ENCODE results near the gene ITGB3BP.

DNA sequence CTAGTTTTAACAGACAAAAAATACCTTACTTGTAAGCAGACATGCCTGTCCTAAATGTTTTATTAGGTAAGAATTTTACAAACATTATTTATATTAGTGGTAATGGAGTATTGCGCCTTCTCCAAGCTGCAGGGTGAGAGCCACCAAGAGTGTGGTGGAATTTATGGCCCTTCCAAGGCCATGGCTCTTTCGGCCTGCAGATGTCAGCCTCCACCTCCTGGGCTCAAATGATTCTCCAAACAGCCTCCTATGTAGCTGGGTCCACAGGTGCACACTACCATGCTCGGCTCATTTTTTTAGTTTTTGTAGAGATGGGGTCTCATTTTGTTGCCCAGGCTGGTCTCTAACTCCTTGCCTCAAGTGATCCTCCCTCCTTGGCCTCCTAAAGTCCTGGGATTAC lies 56.3 kb downstream of the ITGB3BP start:
- TF ChIP-seq, protein P1, sequence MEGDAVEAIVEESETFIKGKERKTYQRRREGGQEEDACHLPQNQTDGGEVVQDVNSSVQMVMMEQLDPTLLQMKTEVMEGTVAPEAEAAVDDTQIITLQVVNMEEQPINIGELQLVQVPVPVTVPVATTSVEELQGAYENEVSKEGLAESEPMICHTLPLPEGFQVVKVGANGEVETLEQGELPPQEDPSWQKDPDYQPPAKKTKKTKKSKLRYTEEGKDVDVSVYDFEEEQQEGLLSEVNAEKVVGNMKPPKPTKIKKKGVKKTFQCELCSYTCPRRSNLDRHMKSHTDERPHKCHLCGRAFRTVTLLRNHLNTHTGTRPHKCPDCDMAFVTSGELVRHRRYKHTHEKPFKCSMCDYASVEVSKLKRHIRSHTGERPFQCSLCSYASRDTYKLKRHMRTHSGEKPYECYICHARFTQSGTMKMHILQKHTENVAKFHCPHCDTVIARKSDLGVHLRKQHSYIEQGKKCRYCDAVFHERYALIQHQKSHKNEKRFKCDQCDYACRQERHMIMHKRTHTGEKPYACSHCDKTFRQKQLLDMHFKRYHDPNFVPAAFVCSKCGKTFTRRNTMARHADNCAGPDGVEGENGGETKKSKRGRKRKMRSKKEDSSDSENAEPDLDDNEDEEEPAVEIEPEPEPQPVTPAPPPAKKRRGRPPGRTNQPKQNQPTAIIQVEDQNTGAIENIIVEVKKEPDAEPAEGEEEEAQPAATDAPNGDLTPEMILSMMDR (IDR thresholded peaks at IDR 0.05) = no peak
- no peak for TF ChIP-seq POLR2A (IDR thresholded peaks at IDR 0.05)

All from body of pancreas (tissue), 4 donors.